Hematopoietic multipotent progenitor cell treated with erythropoietin and hydrocortisone succinate and interleukin-3 and kit ligand, for 17 days (in vitro differentiated cells): ENCODE data around the gene MRPL12.

Source experiments
- DNase-seq: peaks from one replicate; pipeline ENCODE4 v3.0.0-alpha.2; 2015; ENCODE audit warnings: low spot score

Gene MRPL12

DNA sequence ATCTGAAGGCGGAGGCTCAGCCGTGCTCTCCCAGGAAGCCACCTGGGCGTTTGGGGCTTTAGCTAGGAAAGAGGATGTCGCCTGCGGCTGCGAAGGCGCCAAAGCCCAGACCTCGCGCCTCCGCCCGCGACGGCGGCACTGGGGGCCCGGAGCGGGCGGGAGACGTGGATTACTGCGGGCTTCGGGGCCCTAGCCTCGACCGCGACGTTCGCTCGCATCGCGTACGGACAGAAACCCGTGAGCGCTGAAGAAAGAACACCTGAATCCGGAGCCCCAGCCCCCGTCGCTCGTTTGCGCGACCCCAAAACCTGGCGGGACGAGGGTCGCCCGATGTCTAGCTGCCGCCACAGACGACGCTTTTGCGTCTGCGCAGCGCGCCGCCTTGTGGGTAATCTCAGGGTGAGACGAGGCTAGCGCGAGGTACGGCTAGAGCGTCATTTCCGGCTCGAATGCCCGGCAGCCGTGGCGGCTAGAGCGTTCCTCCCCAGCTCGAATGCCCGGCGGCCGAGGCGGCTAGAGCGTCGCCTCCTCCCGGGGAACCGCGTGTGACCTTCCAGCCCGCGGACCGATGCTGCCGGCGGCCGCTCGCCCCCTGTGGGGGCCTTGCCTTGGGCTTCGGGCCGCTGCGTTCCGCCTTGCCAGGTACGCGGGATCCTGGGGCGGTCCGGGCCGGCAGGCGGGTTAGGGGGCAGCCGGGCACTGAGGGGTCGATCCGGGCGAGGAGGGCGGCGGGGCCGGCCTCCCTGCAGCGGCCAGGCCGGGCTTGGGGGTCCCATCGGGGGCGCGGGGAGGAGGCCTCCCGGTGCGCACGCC is at the start of gene MRPL12:
Gene MRPL12, plus strand, starts transcription at position 434 of the 813 bp plus-strand sequence. Its CDS starts 135 bp downstream, at position 569.
- peak; percentile 92 for DNase-seq

DNA sequence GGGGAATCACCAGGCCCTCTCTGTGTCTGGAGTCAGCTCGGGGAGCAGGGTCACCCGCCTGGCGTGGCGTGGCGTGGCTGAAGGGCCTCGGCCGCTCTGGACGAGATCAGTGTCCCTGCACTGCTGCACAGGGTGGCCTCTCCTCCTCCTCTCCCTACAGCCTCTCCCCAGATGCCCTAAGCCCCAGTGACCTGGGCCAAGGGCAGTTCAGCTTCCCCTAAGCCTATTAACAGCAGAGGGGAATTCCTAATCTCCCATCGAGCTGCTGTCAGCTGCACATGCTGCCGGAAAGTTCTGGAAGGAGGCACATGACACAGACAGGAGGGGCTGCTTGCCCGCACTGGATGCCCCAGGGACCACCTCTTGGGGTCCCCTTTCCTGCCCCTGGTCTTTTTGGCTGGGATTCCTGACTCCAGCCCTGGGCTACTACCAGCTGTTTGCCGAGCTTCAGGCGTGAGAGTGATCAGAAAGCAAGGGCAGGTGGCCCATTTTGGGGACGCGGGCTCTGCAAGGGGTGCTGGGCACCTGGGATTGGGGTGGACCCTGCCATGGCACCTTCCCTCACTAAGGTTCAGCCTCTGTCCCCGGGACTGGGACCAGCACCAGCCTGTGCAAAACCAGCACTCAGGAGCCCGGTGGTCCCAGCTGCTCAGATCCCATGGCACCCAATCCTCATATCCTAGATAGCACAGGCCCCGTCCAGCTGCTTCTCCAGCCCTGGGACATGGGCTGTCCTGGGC is 47.6 kb upstream of the MRPL12 start:
- DNase-seq: no peak

DNA sequence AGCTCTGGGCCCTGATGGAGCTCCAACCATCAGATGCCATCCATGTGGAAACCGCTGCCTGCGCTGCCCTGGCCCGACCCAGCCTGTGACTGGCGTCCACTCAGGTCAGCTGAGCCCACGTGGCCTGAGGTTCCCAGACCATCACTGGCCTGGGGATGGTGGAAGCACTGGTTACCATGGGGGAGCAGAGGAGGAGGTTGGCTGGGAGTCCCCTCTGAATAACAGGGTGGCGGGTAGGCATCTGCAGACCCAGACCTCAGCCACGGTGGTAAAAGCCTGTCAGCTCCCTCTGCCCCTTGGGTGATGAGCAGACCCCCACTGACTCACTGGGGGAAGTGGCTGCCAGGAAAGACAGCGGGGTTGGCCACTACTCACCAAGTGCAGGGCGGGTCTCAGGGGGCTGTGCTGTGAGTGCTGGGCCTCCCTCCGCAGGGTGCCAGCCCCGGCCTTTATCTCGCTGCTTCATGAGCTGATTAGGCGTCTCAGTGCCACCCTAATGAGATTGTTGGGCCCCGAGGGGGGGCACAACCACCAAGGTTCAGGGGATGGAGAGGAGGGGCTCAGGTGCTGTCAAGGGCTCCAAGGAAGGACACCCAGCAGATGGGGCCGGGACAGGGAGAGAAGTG is 46.9 kb upstream of the MRPL12 start, which contains the start of gene PDE6G:
Gene PDE6G, minus strand, starts transcription at position 425 of the 626 bp plus-strand sequence. CDS start 3,237 bp downstream, outside the sequence.
- DNase-seq: no peak

DNA sequence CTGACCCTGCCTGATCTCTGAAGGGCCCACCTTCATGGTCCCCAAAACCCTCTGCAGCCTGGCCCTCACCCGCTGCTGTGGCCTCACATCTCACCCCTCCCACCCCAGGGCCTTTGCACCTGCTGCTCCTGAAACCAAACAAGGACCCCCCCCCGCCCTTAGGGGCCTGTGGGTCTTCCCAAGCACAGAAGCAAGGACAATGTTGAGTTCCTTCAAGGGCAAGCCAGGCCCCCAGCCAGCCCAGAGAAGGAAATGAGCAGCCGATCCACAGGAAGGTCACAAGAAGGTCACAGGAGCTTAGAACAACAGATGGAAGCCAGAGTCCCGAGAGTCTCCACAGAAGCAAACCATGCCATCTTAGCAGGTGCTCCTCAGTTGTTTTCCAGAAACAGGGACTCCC is 46.3 kb upstream of the MRPL12 start:
- no peak for DNase-seq

DNA sequence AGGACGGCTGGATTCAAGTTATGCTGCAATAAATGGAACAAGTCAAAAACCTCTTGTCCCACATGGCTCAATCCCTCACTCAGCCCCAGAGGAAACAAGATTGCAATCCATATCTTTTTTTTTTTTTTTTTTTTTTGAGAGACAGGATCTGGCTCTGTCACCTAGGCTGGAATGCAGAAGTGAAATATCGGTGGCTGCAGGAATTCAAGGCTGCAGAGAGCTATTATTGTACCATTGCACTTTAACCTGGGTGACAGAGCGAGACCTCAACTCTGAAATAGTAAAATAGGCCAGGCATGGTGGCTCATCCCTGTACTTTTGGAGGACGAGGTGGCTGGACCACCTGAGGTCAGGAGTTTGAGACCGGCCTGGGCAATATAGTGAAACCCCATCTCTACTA is 44.1 kb upstream of the MRPL12 start:
- no peak for DNase-seq

DNA sequence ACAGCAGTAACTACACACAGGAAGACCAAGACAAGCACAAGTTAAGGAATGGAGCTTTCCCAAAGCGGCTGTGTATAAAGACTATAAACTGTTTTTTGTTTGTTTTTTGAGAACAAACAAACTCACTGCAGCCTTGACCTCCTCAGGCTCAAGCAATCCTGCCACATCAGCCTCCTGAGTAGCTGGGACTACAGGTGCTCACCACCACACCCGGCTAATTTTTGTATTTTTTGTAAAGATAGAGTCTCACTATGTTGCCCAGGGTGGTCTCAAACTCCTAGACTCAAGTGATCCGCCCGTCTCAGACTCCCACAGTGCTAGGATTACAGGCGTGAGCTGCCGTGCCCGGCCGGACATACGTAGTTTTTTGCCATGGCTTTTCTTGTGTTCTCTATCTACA is 42.7 kb upstream of the MRPL12 start:
- DNase-seq: no peak

DNA sequence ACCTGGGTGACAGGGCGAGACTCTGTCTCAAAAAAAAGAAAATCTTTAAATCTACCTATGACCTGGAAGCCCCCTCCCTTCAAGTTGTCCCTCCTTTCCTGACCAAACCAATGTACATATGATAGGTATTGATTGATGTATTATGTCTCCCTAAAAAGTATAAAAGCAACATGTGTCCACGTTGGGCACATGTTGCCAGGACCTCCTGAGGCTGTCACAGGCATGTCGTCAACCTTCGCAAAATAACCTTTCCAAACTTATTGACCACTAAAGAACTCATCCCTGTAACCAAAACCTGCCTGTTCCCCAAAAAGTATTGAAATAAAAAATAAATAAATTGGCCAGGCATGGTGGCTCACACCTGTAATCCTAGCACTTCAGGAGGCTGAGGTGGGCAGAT is 41.2 kb upstream of the MRPL12 start:
- DNase-seq: no peak

DNA sequence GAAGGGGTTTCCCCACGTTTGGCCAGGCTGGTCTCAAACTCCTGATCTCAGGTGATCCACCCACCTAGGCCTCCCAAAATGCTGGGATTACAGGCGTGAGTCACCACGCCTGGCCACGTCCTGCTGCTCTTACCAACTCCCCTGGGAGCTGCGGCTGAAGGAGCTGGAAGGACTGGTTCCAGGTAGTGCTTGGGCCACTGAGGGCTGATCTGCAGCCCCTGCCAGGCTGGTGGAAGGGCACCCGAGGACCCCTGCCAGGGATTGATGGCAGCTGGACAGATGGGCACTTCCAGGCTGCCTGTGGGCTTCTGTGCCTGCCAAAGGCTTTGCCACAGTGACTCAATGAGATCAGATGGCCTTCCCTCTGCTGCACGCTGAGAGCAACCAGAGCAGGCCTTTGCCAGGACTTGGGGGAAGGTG is 39.1 kb upstream of the MRPL12 start:
- DNase-seq: no peak

DNA sequence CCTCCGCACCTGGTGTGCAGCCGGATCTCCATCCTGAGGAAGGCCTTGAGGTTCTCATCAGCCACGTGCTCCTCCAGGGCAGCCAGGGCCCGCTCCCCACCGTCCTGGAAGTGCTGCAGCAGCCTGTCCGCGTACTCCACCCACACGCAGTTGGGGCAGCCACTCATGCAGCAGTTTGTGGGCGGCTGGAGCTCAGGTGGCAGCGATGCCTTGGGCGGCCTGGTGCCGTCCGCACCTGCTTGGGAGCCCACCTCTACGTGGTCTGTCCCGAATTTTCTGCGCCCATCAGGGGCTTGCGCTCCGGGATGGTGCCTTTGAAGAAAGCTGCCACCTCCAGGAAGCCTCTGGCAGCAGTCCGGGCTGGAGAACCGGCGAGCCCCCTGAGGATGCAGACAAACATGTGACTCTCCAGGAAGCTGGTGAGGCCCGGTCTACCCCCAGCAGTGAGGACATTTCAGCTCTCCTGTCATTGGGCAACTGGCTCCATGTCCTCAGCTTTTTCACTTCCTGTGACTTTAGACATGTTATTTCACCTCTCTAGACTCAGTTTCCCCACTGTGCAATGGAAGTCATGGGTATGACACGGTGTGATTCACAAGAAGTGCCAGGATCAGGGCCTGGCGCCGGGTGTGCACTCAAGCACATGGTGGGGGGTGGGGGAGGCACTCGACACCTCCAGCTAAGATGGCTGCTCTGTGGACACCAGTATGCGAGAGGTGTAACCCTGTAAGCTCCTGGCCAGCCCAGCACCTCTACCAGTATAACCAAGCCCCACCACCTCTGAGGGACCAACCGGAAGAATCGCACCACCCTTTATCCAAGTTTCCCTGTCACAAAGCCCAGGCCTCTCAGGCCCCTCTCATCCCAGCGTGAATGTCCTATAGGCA is 37.7 kb upstream of the MRPL12 start:
- DNase-seq: no peak

DNA sequence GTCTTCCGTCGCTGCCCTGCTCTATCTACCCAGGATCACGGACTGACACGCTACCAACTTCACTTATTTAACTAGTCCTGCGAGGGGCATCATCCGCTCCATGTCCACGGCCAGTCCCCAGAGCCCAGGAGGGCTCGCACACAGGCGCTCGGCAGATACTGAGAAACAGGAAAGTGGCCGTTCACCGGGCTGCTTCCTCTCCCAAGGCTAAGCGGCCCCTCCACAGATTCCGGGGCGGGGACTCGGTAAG is 37.1 kb upstream of the MRPL12 start:
- DNase-seq: peak; percentile 26

DNA sequence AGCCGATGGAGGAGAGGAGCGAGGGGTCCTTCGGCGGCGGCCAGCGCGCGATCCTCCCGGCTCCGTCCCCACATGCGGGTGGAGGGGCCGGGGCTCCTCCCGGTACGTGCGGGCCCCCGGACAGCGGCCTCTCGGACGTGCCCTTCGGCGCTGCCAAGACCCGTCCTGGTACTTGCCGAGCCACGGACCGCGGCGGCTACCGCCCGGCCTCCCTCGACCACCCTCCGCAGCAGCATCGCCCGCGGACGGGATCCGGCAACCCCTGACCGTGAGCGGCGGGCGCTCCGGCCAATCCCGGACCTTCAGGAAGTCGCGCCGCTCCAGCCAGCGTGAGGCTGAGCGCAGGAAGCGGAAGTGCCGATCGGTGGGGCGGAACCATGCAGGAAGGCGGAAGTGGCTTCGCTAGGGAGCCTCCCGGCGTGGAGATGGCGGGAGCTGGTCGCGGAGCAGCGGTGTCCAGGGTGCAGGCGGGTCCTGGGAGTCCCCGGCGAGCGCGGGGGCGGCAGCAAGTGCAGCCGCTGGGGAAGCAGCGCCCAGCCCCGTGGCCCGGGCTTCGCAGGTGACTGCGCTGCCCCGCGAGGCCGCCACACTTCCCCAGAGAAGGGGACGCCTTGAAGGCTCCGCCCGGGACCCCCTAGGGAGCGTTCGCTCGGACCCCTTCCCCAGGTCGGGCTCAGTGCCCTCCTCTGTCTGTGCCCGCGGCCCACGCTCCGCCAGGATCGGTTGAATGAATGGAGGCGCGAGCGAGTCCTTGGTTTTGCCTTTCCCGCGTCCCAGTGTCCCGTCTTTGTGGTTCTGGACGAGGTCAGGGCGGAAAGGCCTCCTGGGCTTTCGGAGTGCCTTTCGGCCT is 36.6 kb upstream of the MRPL12 start, which contains the start of the genes CCDC137 and OXLD1:
Gene CCDC137, plus strand, starts transcription at position 396 of the 850 bp plus-strand sequence. Its CDS starts 30 bp downstream, at position 426.
Gene OXLD1, minus strand, starts transcription at position 264 of the 850 bp plus-strand sequence. Its CDS starts 28 bp downstream, at position 236.
- DNase-seq: peak; percentile 93

DNA sequence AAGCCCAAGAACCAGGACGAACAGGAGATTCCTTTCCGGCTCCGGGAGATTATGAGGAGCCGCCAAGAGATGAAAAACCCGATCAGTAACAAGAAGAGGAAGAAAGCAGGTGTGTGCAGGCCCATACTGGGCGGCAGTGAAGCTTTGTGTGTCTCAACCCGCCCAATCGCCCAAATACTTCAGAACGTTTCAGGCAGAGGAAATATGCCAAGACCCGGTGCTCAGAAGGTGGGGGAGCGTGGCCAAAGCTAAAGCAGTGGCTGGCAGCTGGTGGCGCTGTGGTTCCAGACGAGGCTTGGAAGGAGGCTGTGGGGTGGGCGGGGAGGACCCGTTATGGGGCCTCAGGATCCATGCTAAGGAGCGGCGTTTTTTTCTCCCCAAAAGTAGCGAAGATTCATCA is 35.4 kb upstream of the MRPL12 start:
- no peak for DNase-seq

DNA sequence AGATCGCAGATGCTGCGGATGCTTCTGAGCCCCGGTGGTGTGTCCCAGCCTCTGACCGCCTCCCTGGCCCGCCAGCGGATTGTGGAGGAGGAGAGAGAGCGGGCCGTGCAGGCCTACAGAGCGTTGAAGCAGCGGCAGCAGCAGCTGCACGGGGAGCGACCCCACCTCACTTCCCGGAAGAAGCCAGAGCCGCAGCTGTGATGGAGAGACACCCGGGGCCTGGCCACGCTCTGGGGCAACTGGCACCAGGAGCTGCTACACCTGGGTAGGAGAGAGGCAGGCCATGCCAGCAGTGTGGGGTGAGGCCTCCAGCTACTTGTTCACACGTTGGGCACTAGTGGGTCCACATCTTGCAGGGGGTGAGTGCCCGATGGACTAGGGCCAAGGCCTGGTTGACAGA is 30.7 kb upstream of the MRPL12 start:
- DNase-seq: no peak

DNA sequence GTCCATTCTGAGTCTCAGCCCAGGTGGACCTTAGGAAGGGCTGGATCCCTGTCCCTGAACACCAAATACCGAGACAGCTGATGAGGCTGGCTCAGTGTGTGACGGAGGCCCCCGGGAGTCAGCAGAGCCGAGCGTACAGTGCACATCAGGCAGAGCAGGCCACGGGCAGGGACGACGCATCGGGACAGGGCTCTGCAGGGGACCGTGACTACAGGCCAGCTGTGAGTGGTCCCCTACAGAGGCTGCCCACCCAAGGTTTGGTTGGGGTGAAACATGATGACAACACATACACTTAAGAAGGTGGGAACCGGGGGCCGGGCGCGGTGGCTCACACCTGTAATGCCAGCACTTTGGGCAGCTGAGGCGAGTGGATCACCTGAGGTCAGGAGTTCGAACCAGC is 30.2 kb upstream of the MRPL12 start:
- no peak for DNase-seq

DNA sequence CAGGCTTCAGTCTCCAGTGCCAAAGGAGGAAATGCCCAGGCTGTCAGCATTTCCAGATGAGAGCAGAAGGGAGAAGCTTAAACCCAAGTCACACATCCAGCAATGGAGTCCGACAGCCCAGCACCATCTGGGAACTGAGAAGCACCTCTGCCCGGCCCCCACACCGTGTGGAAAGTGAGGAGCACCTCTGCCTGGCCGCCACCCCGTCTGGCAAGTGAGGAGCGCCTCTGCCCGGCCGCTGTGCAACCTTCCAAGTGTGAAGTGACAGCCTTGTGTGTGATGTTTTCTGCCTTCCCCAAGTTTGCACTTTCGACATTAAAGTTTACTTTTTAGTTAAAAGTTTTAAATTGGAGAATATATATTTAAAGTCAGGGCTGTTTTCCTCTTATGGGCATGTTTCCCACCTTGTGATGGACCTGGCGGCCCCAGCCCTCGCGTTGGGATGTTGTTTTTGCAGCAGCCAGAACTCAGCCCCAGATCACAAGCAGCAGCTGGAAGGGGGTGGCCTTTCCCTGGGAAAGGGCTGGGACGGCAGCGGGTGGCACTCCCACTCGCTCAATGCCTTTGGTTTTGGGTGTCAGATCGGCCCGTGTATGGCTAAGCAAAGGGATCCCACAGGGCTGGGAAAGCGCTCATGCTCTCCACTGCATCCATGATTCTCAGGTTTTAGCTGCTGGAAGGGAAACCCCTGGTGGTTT is 29.5 kb upstream of the MRPL12 start:
- DNase-seq: no peak

DNA sequence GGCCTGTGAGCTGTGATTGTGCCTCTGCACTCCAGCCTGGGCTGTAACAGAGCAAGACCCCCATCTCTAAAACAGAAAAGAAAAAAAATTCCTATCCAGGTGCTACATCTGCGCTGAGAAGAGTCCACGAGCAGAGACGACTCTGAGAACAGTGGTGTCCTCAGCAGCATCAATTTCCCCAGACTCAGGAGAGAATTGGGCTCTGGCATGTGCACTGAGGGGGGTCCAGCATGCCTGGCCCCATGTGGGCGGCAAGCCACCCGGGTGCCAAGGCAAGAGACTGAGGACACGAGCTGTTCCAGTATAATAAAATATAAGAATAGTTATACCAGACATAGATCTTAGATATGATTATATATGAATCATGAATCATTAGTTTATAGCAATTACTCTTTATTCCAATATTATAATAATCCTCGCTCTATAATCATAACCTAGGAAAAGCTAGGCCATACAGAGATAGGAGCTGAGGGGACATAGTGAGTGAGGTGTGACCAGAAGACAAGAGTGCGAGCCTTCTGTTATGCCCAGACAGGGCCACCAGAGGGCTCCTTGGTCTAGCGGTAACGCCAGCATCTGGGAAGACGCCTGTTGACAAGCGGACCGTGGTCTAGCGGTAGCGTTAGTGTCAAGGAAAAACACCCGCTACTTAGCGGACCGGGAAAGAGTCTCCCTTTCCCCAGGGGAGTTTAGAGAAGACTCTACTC is 27.5 kb upstream of the MRPL12 start:
- peak; percentile 56 for DNase-seq

DNA sequence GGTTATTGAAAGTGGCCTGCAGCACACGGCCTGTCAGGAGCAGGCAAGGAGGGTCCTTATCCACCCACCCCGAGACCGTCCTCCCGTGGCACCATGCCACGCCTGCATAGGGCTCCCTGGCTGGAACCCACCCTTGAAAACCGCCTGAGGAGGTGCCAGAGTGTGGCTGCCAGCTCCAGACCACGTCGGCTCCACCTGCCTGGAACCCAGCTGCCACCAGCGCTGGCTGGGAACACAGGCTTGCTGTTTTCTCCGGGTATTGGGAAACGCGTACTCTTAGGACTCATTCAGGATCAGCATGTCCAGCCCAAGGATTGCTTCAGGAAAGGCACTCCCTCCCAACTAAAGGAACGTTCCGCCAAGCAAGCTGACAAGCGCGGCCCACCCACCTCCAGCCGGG is 26.3 kb upstream of the MRPL12 start:
- no peak for DNase-seq

DNA sequence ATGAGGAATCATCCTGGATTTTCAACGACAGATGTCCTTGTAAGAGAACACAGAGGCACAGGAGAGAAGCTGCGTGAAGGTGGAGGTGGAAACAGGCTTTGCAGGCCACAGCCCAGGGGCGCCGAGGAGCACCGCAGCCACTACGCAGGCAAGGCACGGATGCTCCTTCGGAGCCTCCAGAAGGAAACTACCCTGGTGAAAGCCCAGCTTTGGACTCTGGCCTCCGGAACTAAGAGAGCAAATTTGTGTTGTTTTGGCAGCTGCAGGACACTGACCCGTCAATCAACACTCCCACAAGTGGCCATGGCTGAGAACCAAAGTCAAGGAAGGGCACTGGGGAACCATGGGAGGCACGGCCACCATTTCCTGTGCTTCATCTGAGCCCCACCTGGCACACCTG is 23.0 kb upstream of the MRPL12 start:
- DNase-seq: no peak

DNA sequence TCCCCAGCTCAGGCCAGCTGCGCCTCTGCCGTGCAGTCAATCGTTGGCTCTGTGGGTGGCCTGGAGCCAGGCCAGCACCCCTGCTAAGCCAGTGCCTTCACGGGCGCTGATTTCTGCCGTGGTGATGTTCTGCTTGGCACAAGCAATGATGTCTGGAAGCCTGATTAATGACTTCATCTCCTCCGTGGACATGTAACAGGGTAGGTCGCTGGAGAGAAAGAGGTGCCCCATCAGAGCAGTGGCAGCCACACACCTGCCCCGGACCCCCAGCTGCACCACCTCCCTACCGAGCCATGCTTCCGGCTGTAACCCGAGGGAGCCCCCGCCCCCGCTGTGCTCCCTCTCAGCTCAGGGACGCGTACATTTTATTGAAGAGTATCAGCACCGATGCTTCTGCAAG is 21.5 kb upstream of the MRPL12 start:
- no peak for DNase-seq
